Left ventricle myocardium inferior (tissue), 1 donor: ENCODE results near the gene CPEB4. TPM values are rescaled to one million over a fixed set of nuclear protein-coding genes. Genes with fewer than 3 reads are reported as not detected.
A peak's percentile ranks its signal among the peaks of the same experiment; 100 is the strongest.

Source experiments
- DNase-seq: peaks from one replicate; pipeline ENCODE4 v3.0.0-alpha.2; 2020
- H3K27ac ChIP-seq: fragments of 200-600 bp; replicated peaks from 2 replicates; pipeline ENCODE4 v1.8.0; 2021
- H3K27me3 ChIP-seq: fragments of 200-600 bp; 2 replicates; pipeline ENCODE4 v1.8.0; 2021; ENCODE audit warnings: low read depth
- H3K36me3 ChIP-seq: fragments of 200-600 bp; 2 replicates; pipeline ENCODE4 v1.8.0; 2021
- H3K4me1 ChIP-seq: fragments of 200-600 bp; 2 replicates; pipeline ENCODE4 v1.8.0; 2021
- H3K4me3 ChIP-seq: fragments of 200-600 bp; 2 replicates; pipeline ENCODE4 v1.8.0; 2021; ENCODE audit warnings: mild to moderate bottlenecking, moderate library complexity
- H3K9me3 ChIP-seq: fragments of 200-600 bp; replicated peaks from 2 replicates; pipeline ENCODE4 v1.8.0; 2021
- CTCF ChIP-seq: fragments of 200-600 bp; IDR thresholded peaks from 2 replicates; pipeline ENCODE4 v1.8.0; 2021; ENCODE audit warnings: antibody characterized with exemption, mild to moderate bottlenecking, borderline replicate concordance
- intact Hi-C: fragments of 100-400 bp; cut with micrococcal nuclease; formaldehyde crosslinking; loops from one replicate; pipeline ENCODE4 v1.11.0; 2022
- total RNA-seq: library from RNA; stranded (reverse); fragmentation: NEBNext Ultra II Directional; extraction: Animal tissue kit (Norgen Biotek cat#: 25700); gene quantifications from one replicate; pipeline ENCODE4 v1.2.1, GENCODE V29; 2021
- donor health status: DM: no; HTN: yes; CAD: no; lungs with severe emphysema.

The CPEB4 gene
- total RNA-seq, 1 donor from 2014 or later, result 136 TPM

GRCh38 chr5:173925449-173926071, 37.4 kb downstream of the CPEB4 start:
- Histone ChIP-seq H3K4me1 (peaks cover 99% of the 10 kb centered on the region), H3K4me3 (peak overlapping the region; percentile 43), H3K9me3 (no peaks in the 10 kb centered on the region), H3K27ac (peak overlapping the region; percentile 87), H3K27me3 (no peaks in the 10 kb centered on the region), H3K36me3 (peaks cover 11% of the 10 kb centered on the region)
- TF ChIP-seq CTCF, result peak; percentile 58
- intact Hi-C loops, result no loop called here
- DNase-seq, result peak; percentile 43

GRCh38 chr5:173926359-173926758, 38.2 kb downstream of the CPEB4 start:
- Histone ChIP-seq H3K27ac (peak overlapping the region; percentile 87), H3K27me3 (no peaks in the 10 kb centered on the region), H3K9me3 (no peaks in the 10 kb centered on the region), H3K36me3 (peaks cover 11% of the 10 kb centered on the region), H3K4me1 (peaks cover 99% of the 10 kb centered on the region), H3K4me3 (peak overlapping the region; percentile 43)
- TF ChIP-seq CTCF, result no peak
- DNase-seq, result no peak
- intact Hi-C loops, result no loop called here

GRCh38 chr5:173928871-173929574, 40.9 kb downstream of the CPEB4 start:
- Histone ChIP-seq H3K4me3 (no peak overlapping the region), H3K4me1 (peaks cover 99% of the 10 kb centered on the region), H3K9me3 (no peaks in the 10 kb centered on the region), H3K36me3 (peaks cover 16% of the 10 kb centered on the region), H3K27me3 (no peaks in the 10 kb centered on the region), H3K27ac (peak overlapping the region; percentile 87)
- DNase-seq, result no peak
- no peak for TF ChIP-seq CTCF
- intact Hi-C loops, result no loop called here

GRCh38 chr5:173932695-173933139, 44.6 kb downstream of the CPEB4 start:
- no peaks in the 10 kb centered on the region for H3K9me3 ChIP-seq

GRCh38 chr5:173933901-173934300, 45.8 kb downstream of the CPEB4 start:
- DNase-seq, result no peak
- H3K9me3 ChIP-seq, result no peaks in the 10 kb centered on the region
- peaks cover 91% of the 10 kb centered on the region for H3K4me1 ChIP-seq
- H3K36me3 ChIP-seq, result peaks cover 5% of the 10 kb centered on the region
- H3K27ac ChIP-seq, result peak overlapping the region; percentile 47
- intact Hi-C loops, result no loop called here
- H3K4me3 ChIP-seq, result no peak overlapping the region
- no peaks in the 10 kb centered on the region for H3K27me3 ChIP-seq
- no peak for TF ChIP-seq CTCF

More at GRCh38 chr5:173932695-173933139, 44.6 kb downstream of the CPEB4 start:
- peaks cover 9% of the 10 kb centered on the region for H3K36me3 ChIP-seq
- H3K4me3 ChIP-seq, result no peak overlapping the region
- no peak for DNase-seq
- peak overlapping the region; percentile 47 for H3K27ac ChIP-seq
- no peak for TF ChIP-seq CTCF
- H3K4me1 ChIP-seq, result peaks cover 99% of the 10 kb centered on the region
- intact Hi-C loops, result no loop called here
- H3K27me3 ChIP-seq, result no peaks in the 10 kb centered on the region
